Colonic mucosa (tissue), 4 donors: ENCODE measurements around the gene CLDN7. TPM values are rescaled to one million over a fixed set of nuclear protein-coding genes. Genes with fewer than 3 reads are reported as not detected.

ENCODE experiments used
- DNase-seq: peaks from one replicate; pipeline ENCODE4 v3.0.0-alpha.2; 2020
- H3K27ac ChIP-seq: fragments of 200-600 bp; one replicate; pipeline ENCODE4 v1.8.0; 2021
- H3K27me3 ChIP-seq: fragments of 200-600 bp; one replicate; pipeline ENCODE4 v1.8.0; 2021
- H3K36me3 ChIP-seq: fragments of 200-600 bp; one replicate; pipeline ENCODE4 v1.8.0; 2021
- H3K4me1 ChIP-seq: fragments of 200-600 bp; one replicate; pipeline ENCODE4 v1.8.0; 2021; ENCODE audit warnings: mild to moderate bottlenecking
- H3K4me3 ChIP-seq: fragments of 200-600 bp; one replicate; pipeline ENCODE4 v1.8.0; 2021
- H3K9ac ChIP-seq, 2 donors: one replicate each; pipeline ENCODE4 v1.7.0; 2013; ENCODE audit warnings: control low read depth in 2 of 2, low read depth in 2 of 2, low read length in 2 of 2
- H3K9me3 ChIP-seq: fragments of 200-600 bp; one replicate; pipeline ENCODE4 v1.8.0; 2021
- CTCF ChIP-seq: fragments of 200-600 bp; IDR thresholded peaks from one replicate; pipeline ENCODE4 v1.8.0; 2022; ENCODE audit warnings: antibody characterized with exemption, mild to moderate bottlenecking
- intact Hi-C: fragments of 100-400 bp; cut with DNase I; formaldehyde crosslinking; loops from one replicate; pipeline ENCODE4 v1.14.1; 2022
- total RNA-seq, 2 donors: library from RNA; stranded (reverse); fragmentation: NEBNext Ultra II Directional in 1 of 2; extraction: Animal tissue kit (Norgen Biotek cat#: 25700) in 1 of 2; gene quantifications; one replicate each; pipeline ENCODE4 v1.2.1, GENCODE V29; 2021
- donor health status: healthy.
- donor health status: DM: no; HTN: no; CAD: no.
- donor health status: DM: no; HTN: no; CAD: no.

CLDN7 gene
- total RNA-seq, 2 donors from 2014 or later: 798 to 919 TPM

DNA sequence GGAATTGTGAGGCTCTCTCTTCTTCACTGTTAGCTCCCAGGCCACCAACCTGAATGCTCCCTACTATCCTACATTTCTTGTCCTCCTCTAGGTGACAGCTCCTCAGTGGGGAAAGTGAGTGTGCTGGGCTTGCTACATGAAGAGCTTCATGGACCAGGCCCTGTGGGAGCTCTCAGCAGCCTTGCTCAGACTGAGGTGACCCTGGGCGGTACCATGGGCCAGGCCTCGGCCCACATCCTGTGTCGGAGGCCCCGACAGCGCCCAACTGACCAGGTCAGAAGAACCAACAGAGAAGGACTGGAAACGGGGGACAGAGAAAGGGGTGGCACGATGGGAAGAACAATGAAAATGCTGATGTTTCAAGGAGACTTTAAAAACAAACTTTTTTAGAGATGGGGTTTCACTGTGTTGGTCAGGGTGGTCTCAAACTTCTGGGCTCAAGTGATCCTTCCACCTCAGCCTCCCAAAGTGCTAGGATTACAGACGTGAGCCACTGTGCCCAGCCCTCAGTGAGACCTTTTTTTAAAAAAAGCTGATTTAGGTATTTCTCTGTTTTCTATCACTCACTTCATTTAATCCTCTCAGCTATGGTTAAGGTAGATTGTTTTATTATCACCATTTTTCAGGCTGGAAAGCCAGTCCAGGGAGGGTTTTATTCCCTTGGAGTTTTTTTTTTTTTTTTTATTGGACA is 5.4 kb downstream of the CLDN7 start:
- Histone ChIP-seq H3K4me3 (no peak overlapping the region), H3K27me3 (no peaks in the 10 kb centered on the region), H3K36me3 (peaks cover 4% of the 10 kb centered on the region), H3K27ac (peak overlapping the region; percentile 93), H3K4me1 (peaks cover 5% of the 10 kb centered on the region), H3K9me3 (no peaks in the 10 kb centered on the region), H3K9ac (peak overlapping the region in 1 of 2 donors; percentile 35)
- intact Hi-C loops: no loop called here
- DNase-seq: no peak
- no peak for TF ChIP-seq CTCF

GRCh38 chr17:7254511-7254910 is 7.8 kb downstream of the CLDN7 start:
- H3K27me3 ChIP-seq: no peaks in the 10 kb centered on the region
- no peak overlapping the region for H3K4me3 ChIP-seq
- peaks cover 4% of the 10 kb centered on the region for H3K36me3 ChIP-seq
- H3K9me3 ChIP-seq: no peaks in the 10 kb centered on the region
- peak overlapping the region in 1 of 2 donors; percentile 48 for H3K9ac ChIP-seq
- no peak for TF ChIP-seq CTCF
- H3K27ac ChIP-seq: peak overlapping the region; percentile 9
- peaks cover 15% of the 10 kb centered on the region for H3K4me1 ChIP-seq
- intact Hi-C loops: no loop called here
- no peak for DNase-seq

DNA sequence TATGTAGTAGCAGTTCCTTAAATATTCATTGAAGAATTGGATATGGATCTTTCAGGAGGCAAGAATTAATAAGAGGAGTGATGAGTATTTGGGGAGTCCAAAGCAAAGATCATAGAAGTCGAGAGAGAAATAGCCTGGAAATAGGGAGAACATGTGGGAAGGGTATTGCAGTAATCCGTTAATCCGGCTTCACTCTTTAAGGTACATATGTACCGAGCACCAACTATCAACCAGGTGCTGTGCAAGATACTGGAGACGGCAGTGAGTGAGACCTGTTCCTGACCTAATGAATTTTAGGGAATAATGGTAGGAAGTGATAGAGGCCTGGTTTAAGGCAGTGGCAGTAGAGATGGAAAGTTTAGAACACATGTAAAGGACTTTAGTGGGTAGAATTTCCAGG is 9.2 kb downstream of the CLDN7 start:
- Histone ChIP-seq H3K4me1 (peaks cover 18% of the 10 kb centered on the region), H3K9ac (peak overlapping the region in 1 of 2 donors; percentile 95), H3K4me3 (peak overlapping the region; percentile 98), H3K36me3 (peaks cover 4% of the 10 kb centered on the region), H3K27ac (peak overlapping the region; percentile 99), H3K9me3 (no peaks in the 10 kb centered on the region), H3K27me3 (no peaks in the 10 kb centered on the region)
- intact Hi-C loops: no loop called here
- DNase-seq: no peak
- TF ChIP-seq CTCF: no peak

DNA sequence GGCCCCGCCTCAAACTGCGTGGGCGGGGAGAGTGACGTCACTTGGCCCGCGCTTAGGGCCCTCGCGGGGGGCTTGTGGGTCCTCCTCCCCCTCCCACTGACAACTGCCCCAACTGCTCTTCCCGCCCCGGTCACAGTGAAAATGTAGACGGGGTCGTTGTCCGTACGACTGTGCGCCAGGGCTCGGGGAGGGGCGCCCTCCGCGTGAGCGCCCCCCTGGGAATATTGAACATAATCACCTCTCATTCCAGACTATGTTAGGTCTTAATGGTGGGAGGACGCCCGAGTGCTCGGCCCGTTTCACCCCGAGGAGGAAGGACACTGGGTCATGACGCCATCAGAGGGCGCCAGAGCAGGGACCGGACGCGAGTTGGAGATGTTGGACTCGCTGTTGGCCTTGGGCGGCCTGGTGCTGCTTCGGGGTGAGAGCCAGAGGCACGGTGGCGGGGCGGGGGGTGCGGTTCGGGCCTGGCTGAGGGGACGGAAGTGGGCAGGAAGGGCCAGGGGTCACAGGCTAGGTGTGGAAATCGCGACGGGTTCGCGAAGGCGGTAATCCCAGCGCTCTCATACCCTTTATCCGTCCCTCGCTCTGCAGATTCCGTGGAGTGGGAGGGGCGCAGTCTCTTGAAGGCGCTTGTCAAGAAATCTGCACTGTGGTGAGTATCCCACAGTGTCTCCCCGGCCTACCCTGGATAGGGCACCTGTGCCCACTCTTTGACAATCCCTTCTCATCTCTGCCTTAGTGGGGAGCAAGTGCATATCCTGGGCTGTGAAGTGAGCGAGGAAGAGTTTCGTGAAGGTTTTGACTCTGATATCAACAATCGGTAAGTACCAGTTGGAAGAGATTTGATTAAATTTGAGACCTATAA is 9.9 kb downstream of the CLDN7 start, which contains the start of gene ELP5:
ELP5 (plus strand) TSS at position 40 of the 868 bp plus-strand sequence; CDS start at position 376, 336 bp downstream.
- intact Hi-C loops: no loop called here
- Histone ChIP-seq H3K36me3 (peaks cover 4% of the 10 kb centered on the region), H3K4me1 (peaks cover 18% of the 10 kb centered on the region), H3K27ac (peak within 1 kb of the TSS; percentile 99), H3K4me3 (peak within 1 kb of the TSS; percentile 98), H3K9me3 (no peaks in the 10 kb centered on the region), H3K27me3 (no peaks in the 10 kb centered on the region), H3K9ac (peak within 1 kb of the TSS; percentile 95 to 98)
- TF ChIP-seq CTCF: peak; percentile 24
- peak; percentile 96 for DNase-seq

GRCh38 chr17:7251661-7252175 is 10.6 kb downstream of the CLDN7 start, which contains the start of gene CTDNEP1:
TSS of gene CTDNEP1 (minus strand) at chr17:7251734. CDS start at chr17:7251296, 438 bp downstream.
- Histone ChIP-seq H3K27ac (peak within 1 kb of the TSS; percentile 99), H3K9me3 (no peaks in the 10 kb centered on the region), H3K4me1 (peaks cover 18% of the 10 kb centered on the region), H3K36me3 (peaks cover 4% of the 10 kb centered on the region), H3K27me3 (no peaks in the 10 kb centered on the region), H3K9ac (peak within 1 kb of the TSS; percentile 95 to 98), H3K4me3 (peak within 1 kb of the TSS; percentile 98)
- TF ChIP-seq CTCF: no peak
- intact Hi-C loops: no loop called here
- DNase-seq: peak; percentile 100
